Fibroblast of villous mesenchyme (primary cell): ENCODE results near the gene THBS4. TPM values are rescaled to one million over a fixed set of nuclear protein-coding genes. Genes with fewer than 3 reads are reported as not detected.
A peak's percentile ranks its signal among the peaks of the same experiment; 100 is the strongest.
"Not testable (repeated sequence)": the region's sequence is repeated elsewhere in the genome, so short reads cannot be mapped to it uniquely, and the experiment has no call there.

Experiments
- DNase-seq: peaks from one replicate; pipeline ENCODE4 v3.0.0-alpha.2; 2010; ENCODE audit warnings: low read depth
- H3K4me3 ChIP-seq: 2 replicates; pipeline ENCODE4 v1.5.1; 2011; ENCODE audit warnings: low read depth, mild to moderate bottlenecking, low read length
- CTCF ChIP-seq: IDR thresholded peaks from 2 replicates; pipeline ENCODE4 v1.5.1; 2012; ENCODE audit warnings: low read depth, mild to moderate bottlenecking, low read length; ENCODE audit not compliant: insufficient read depth
- total RNA-seq: library from RNA; depleted of rRNA; stranded (reverse); fragments of >200 nt; gene quantifications from 2 replicates; pipeline ENCODE4 v1.2.3, GENCODE V29; 2012

The THBS4 gene
- total RNA-seq, 1 donor: under 0.01 TPM

GRCh38 chr5:80109646-80110478 is 74.7 kb downstream of the THBS4 start:
- DNase-seq: no peak
- H3K4me3 ChIP-seq: no peak overlapping the region
- TF ChIP-seq CTCF: no peak

GRCh38 chr5:80111376-80111990 is 76.3 kb downstream of the THBS4 start:
- peak; percentile 15 for DNase-seq
- not testable (repeated sequence) for H3K4me3 ChIP-seq

GRCh38 chr5:80114860-80115259 is 79.7 kb downstream of the THBS4 start:
- no peak overlapping the region for H3K4me3 ChIP-seq
- TF ChIP-seq CTCF: no peak
- no peak for DNase-seq

- no peak for TF ChIP-seq CTCF
These were observed 80.9 kb downstream of the THBS4 start for GRCh38 chr5:80116000-80116399.

GRCh38 chr5:80116465-80116864 is 81.3 kb downstream of the THBS4 start:
- TF ChIP-seq CTCF: no peak
- DNase-seq: no peak
- H3K4me3 ChIP-seq: no peak overlapping the region

More at GRCh38 chr5:80116000-80116399, 80.9 kb downstream of the THBS4 start:
- no peak for DNase-seq
- no peak overlapping the region for H3K4me3 ChIP-seq

- no peak for DNase-seq
- TF ChIP-seq CTCF: no peak
These were observed 82.3 kb downstream of the THBS4 start for GRCh38 chr5:80117446-80117845.

GRCh38 chr5:80119372-80119771 is 84.2 kb downstream of the THBS4 start:
- no peak for TF ChIP-seq CTCF
- H3K4me3 ChIP-seq: no peak overlapping the region
- no peak for DNase-seq

More at GRCh38 chr5:80117446-80117845, 82.3 kb downstream of the THBS4 start:
- H3K4me3 ChIP-seq: no peak overlapping the region
